Natural killer cell (primary cell): ENCODE data around the gene ZNF575. TPM values are rescaled to one million over a fixed set of nuclear protein-coding genes. Genes with fewer than 3 reads are reported as not detected.

Experiments
- ATAC-seq, 3 donors: fragments of 150-1000 bp in 2 of 3; fragments of 200-7000 bp in 1 of 3; cut with Tn5 transposase; 1 replicate in 1 of 3; 2 replicates in 2 of 3; pipeline ENCODE4 v1.10.0; 2021; ENCODE audit warnings: mild to moderate bottlenecking in 2 of 3, moderate library complexity in 2 of 3
- DNase-seq, 2 donors: peaks; one replicate each; pipeline versions ENCODE4 v3.0.0 to v3.0.0-alpha.2; 2013 to 2021; ENCODE audit warnings: mixed read lengths in 1 of 2
- H3K27ac ChIP-seq: one replicate; pipeline ENCODE4 v1.5.1; 2013; ENCODE audit warnings: mild to moderate bottlenecking, low read length
- H3K27me3 ChIP-seq: one replicate; pipeline ENCODE4 v1.6.1; 2013; ENCODE audit warnings: low read length; ENCODE audit not compliant: control insufficient read depth, insufficient read depth
- H3K36me3 ChIP-seq: one replicate; pipeline ENCODE4 v1.6.1; 2013; ENCODE audit warnings: low read length; ENCODE audit not compliant: control insufficient read depth, insufficient read depth
- H3K4me1 ChIP-seq: one replicate; pipeline ENCODE4 v1.6.1; 2013; ENCODE audit warnings: low read length; ENCODE audit not compliant: control insufficient read depth, insufficient read depth
- H3K4me3 ChIP-seq: one replicate; pipeline ENCODE4 v1.5.1; 2013; ENCODE audit warnings: low read length
- H3K9me3 ChIP-seq: one replicate; pipeline ENCODE4 v1.6.1; 2013; ENCODE audit warnings: low read length; ENCODE audit not compliant: control insufficient read depth, insufficient read depth
- H3K27ac Mint-ChIP-seq, 2 donors: one replicate each; pipeline ENCODE4 v1.8.0; 2022; ENCODE audit warnings: mild to moderate bottlenecking in 2 of 2, mixed read lengths in 2 of 2, moderate library complexity in 1 of 2
- H3K27me3 Mint-ChIP-seq, 2 donors: one replicate each; pipeline ENCODE4 v1.8.0; 2022; ENCODE audit warnings: low read depth in 2 of 2, mixed read lengths in 2 of 2
- H3K36me3 Mint-ChIP-seq: one replicate; pipeline ENCODE4 v1.8.0; 2022; ENCODE audit warnings: mixed read lengths
- H3K4me1 Mint-ChIP-seq, 2 donors: one replicate each; pipeline ENCODE4 v1.8.0; 2022; ENCODE audit warnings: mixed read lengths in 2 of 2
- H3K4me3 Mint-ChIP-seq: one replicate; pipeline ENCODE4 v1.8.0; 2022; ENCODE audit warnings: mild to moderate bottlenecking, moderate library complexity, mixed read lengths
- H3K9me3 Mint-ChIP-seq, 2 donors: one replicate each; pipeline ENCODE4 v1.8.0; 2022; ENCODE audit warnings: mixed read lengths in 2 of 2
- WGBS: methylation state at CpG from one replicate; pipeline ENCODE4 v1.1.7; 2013; ENCODE audit warnings: missing lambda C conversion rate; ENCODE audit not compliant: insufficient coverage; 5-methylcytosine and 5-hydroxymethylcytosine counted together
- intact Hi-C: fragments of 100-400 bp; cut with micrococcal nuclease; formaldehyde crosslinking; loops from one replicate; pipeline ENCODE4 v1.14.2; 2022
- total RNA-seq, 4 donors: library from RNA; stranded (reverse); fragments of 120-200 nt in 1 of 4; gene quantifications; one replicate each; pipeline versions ENCODE4 v1.2.3 to v1.2.4, GENCODE V29; 2013 to 2022
- TF ChIP-seq, protein P1 (sequence below): fragments of 200-600 bp; IDR thresholded peaks from one replicate; pipeline ENCODE4 v1.8.0; 2022; ENCODE audit warnings: antibody characterized with exemption

ZNF575 gene
- total RNA-seq, 3 donors from 2014 or later (not counting 1 experiment from before 2014, with no cell fraction given) = 1.9 to 5.4 (median 3.9) TPM

GRCh38 chr19:43572171-43572588 is 39.2 kb downstream of the ZNF575 start:
- Histone ChIP-seq H3K27me3 (no peaks in the 10 kb centered on the region), H3K9me3 (no peaks in the 10 kb centered on the region), H3K4me3 (no peak overlapping the region), H3K36me3 (peaks cover 5% of the 10 kb centered on the region), H3K27ac (no peak overlapping the region), H3K4me1 (peaks cover 22% of the 10 kb centered on the region)
- intact Hi-C loops = no loop called here
- TF ChIP-seq, protein P1, sequence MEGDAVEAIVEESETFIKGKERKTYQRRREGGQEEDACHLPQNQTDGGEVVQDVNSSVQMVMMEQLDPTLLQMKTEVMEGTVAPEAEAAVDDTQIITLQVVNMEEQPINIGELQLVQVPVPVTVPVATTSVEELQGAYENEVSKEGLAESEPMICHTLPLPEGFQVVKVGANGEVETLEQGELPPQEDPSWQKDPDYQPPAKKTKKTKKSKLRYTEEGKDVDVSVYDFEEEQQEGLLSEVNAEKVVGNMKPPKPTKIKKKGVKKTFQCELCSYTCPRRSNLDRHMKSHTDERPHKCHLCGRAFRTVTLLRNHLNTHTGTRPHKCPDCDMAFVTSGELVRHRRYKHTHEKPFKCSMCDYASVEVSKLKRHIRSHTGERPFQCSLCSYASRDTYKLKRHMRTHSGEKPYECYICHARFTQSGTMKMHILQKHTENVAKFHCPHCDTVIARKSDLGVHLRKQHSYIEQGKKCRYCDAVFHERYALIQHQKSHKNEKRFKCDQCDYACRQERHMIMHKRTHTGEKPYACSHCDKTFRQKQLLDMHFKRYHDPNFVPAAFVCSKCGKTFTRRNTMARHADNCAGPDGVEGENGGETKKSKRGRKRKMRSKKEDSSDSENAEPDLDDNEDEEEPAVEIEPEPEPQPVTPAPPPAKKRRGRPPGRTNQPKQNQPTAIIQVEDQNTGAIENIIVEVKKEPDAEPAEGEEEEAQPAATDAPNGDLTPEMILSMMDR = no peak
- Mint-ChIP-seq H3K36me3 (no peaks in the 10 kb centered on the region), H3K27me3 (no peaks in the 10 kb centered on the region), H3K27ac (peak overlapping the region; percentile 62 to 74), H3K4me1 (peaks cover 32 to 40% of the 10 kb centered on the region in 2 donors), H3K4me3 (no peak overlapping the region), H3K9me3 (no peaks in the 10 kb centered on the region)
- no peak for DNase-seq
- 97% methylated on average over 3 of the region's 3 CpGs for WGBS
- no peak for ATAC-seq

- Histone ChIP-seq H3K9me3 (no peaks in the 10 kb centered on the region), H3K27me3 (no peaks in the 10 kb centered on the region), H3K4me1 (peaks cover 22% of the 10 kb centered on the region), H3K36me3 (peaks cover 5% of the 10 kb centered on the region), H3K27ac (peak overlapping the region; percentile 84), H3K4me3 (peak overlapping the region; percentile 75)
- ATAC-seq = no peak
- Mint-ChIP-seq H3K27me3 (peaks cover 0 to 6% of the 10 kb centered on the region in 2 donors), H3K9me3 (no peaks in the 10 kb centered on the region), H3K4me3 (peak overlapping the region; percentile 96), H3K36me3 (no peaks in the 10 kb centered on the region), H3K27ac (peak overlapping the region; percentile 97 to 100), H3K4me1 (peaks cover 34 to 40% of the 10 kb centered on the region in 2 donors)
- 48% methylated on average over 12 of the region's 12 CpGs for WGBS
- TF ChIP-seq, protein P1 = no peak
- no peak for DNase-seq
- intact Hi-C loops = loop anchor here (1.0 kb wide), 1 partner anchor 22 kb away; the partner anchor contains the start of genes IRGQ and ZNF576
Observed at GRCh38 chr19:43574424-43575155, 41.6 kb downstream of the ZNF575 start.

DNA sequence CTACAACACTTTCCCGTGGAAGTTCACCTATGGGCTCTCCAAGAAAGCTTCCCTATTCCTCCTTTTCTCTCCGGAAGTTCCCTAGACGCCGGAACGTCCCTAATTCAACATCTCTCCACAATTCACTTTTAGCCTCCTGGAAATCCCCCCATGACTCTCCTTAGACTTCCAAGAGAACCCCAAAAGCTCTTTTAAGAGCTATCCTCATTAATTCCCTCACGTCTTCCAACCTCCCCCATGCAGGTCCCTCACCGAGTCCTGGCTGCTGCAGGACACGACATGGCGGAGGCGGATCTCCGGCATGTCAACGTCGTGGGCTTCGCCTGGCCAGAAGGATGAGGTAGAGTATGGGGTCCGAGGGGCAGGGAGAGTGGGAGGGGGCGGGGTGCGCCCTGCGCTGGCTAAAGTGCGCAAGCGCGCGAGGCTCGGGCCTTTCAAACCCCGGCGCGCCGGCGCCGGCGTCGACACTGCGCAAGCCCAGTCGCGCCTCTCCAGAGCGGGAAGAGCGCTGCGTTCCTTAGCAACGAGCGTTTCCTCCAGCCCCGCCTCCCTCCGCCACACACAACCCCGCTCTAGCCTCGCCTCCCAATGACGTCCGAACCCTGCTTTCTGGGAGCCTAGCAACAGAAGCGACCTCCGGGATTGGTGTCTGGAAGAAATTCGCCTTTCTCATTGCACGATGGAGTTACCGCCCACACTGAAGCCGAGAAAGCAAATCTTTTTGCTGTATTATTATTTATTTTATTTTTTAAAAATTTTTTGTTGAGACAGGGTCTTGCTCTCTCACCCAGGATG is 42.4 kb downstream of the ZNF575 start, which contains the start of the genes PINLYP and XRCC1:
Gene PINLYP, plus strand, starts transcription at position 646 of the 795 bp plus-strand sequence. CDS start 1,391 bp downstream, outside the sequence.
Gene XRCC1, minus strand, starts transcription at position 372 of the 795 bp plus-strand sequence. Its CDS starts 69 bp downstream, at position 303.
- Histone ChIP-seq H3K36me3 (peaks cover 5% of the 10 kb centered on the region), H3K9me3 (no peaks in the 10 kb centered on the region), H3K4me1 (peaks cover 27% of the 10 kb centered on the region), H3K27me3 (no peaks in the 10 kb centered on the region), H3K4me3 (peak within 1 kb of the TSS; percentile 75), H3K27ac (peak within 1 kb of the TSS; percentile 84)
- H3K27me3 Mint-ChIP-seq = peaks cover 0 to 6% of the 10 kb centered on the region in 2 donors
- 0% methylated on average over 48 of the region's 51 CpGs for WGBS
- H3K27ac Mint-ChIP-seq = peak within 1 kb of the TSS; percentile 97 to 100
- peaks cover 36 to 44% of the 10 kb centered on the region in 2 donors for H3K4me1 Mint-ChIP-seq
- TF ChIP-seq, protein P1 = no peak
- H3K9me3 Mint-ChIP-seq = no peaks in the 10 kb centered on the region
- intact Hi-C loops = loop anchor here (1.0 kb wide), 1 partner anchor 21 kb away; the partner anchor contains the start of genes IRGQ and ZNF576
- DNase-seq (peak; percentile 92 to 100), ATAC-seq (peak; percentile 97 to 99 (median 98))
- no peaks in the 10 kb centered on the region for H3K36me3 Mint-ChIP-seq
- H3K4me3 Mint-ChIP-seq = peak within 1 kb of the TSS; percentile 96
